ENCODE data around the gene PLCG1.

PLCG1 gene

GRCh38 chr20:41166201-41167117 is 29.1 kb downstream of the PLCG1 start:
- Histone ChIP-seq H3K9me3 (ENCODE audit: control insufficient read depth in 2 of 2, low read length in 2 of 2) (no peaks in the 10 kb centered on the region), H3K9ac (ENCODE audit: low read depth in 1 of 2, low read length in 2 of 2) (no peak overlapping the region), H3K27me3 (ENCODE audit: control insufficient read depth in 2 of 2, insufficient read depth in 2 of 2, low read length in 2 of 2) (no peaks in the 10 kb centered on the region), H3K4me1 (ENCODE audit: control insufficient read depth in 2 of 2, insufficient read depth in 2 of 2, low read length in 2 of 2) (no peaks in the 10 kb centered on the region), H3K27ac (ENCODE audit: low read depth in 2 of 2, low read length in 2 of 2) (no peak overlapping the region), H3K36me3 (ENCODE audit: control insufficient read depth in 2 of 2, insufficient read depth in 2 of 2, low read length in 2 of 2) (peaks cover 81 to 84% of the 10 kb centered on the region in 2 donors), H3K4me3 (ENCODE audit: low read length in 2 of 2) (no peak overlapping the region)

GRCh38 chr20:41167118-41167470 is 29.8 kb downstream of the PLCG1 start:
- no peaks in the 10 kb centered on the region for H3K4me1 ChIP-seq (ENCODE audit: control insufficient read depth in 2 of 2, insufficient read depth in 2 of 2, low read length in 2 of 2)
- no peaks in the 10 kb centered on the region for H3K9me3 ChIP-seq (ENCODE audit: control insufficient read depth in 2 of 2, low read length in 2 of 2)
- H3K36me3 ChIP-seq (ENCODE audit: control insufficient read depth in 2 of 2, insufficient read depth in 2 of 2, low read length in 2 of 2) = peaks cover 84 to 90% of the 10 kb centered on the region in 2 donors
- no peak overlapping the region for H3K9ac ChIP-seq (ENCODE audit: low read depth in 1 of 2, low read length in 2 of 2)
- no peaks in the 10 kb centered on the region for H3K27me3 ChIP-seq (ENCODE audit: control insufficient read depth in 2 of 2, insufficient read depth in 2 of 2, low read length in 2 of 2)
- no peak overlapping the region for H3K27ac ChIP-seq (ENCODE audit: low read depth in 2 of 2, low read length in 2 of 2)
- no peak overlapping the region for H3K4me3 ChIP-seq (ENCODE audit: low read length in 2 of 2)

DNA sequence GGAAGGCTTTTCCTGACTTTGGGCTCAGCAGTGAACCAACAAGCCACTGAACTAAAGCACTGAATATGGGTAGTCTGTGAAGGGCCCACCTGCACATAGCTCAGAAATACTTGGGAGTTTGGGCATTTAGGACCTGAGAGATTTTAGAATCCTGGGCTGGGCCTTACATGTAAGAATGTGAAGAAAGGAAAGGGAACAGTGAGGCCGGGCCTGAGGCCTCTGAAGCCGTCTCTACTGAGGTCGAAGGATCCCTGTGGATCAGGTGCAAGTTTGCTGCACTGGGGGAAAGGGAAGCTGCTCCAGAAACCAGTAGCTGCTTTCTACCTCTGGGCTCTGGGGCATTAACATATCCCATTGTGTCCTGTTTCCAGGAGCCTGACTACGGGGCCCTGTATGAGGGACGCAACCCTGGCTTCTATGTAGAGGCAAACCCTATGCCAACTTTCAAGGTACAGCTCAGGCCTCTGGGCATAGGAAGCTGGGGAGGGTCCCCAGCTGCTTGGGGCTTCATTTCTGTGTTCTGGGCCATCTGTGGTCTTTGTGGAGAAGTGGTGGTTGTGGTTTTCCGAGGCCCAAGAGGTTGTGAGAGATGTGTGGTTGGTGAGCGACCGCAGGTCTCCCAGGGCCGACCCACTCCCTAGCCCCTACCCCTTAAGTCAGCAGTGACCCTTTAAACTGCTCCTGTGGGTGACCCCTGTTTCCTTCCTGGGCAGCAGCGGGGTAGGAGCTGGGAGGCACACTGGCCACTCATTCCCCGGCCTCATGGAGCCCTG is 30.3 kb downstream of the PLCG1 start:
- Histone ChIP-seq H3K4me1 (ENCODE audit: control insufficient read depth in 2 of 2, insufficient read depth in 2 of 2, low read length in 2 of 2) (peaks cover 0 to 3% of the 10 kb centered on the region in 2 donors), H3K9ac (ENCODE audit: low read depth in 1 of 2, low read length in 2 of 2) (no peak overlapping the region), H3K36me3 (ENCODE audit: control insufficient read depth in 2 of 2, insufficient read depth in 2 of 2, low read length in 2 of 2) (peaks cover 86 to 91% of the 10 kb centered on the region in 2 donors), H3K4me3 (ENCODE audit: low read length in 2 of 2) (no peak overlapping the region), H3K9me3 (ENCODE audit: control insufficient read depth in 2 of 2, low read length in 2 of 2) (no peaks in the 10 kb centered on the region), H3K27me3 (ENCODE audit: control insufficient read depth in 2 of 2, insufficient read depth in 2 of 2, low read length in 2 of 2) (no peaks in the 10 kb centered on the region), H3K27ac (ENCODE audit: low read depth in 2 of 2, low read length in 2 of 2) (no peak overlapping the region)

- Histone ChIP-seq H3K4me1 (ENCODE audit: control insufficient read depth in 2 of 2, insufficient read depth in 2 of 2, low read length in 2 of 2) (peaks cover 0 to 4% of the 10 kb centered on the region in 2 donors), H3K4me3 (ENCODE audit: low read length in 2 of 2) (no peak overlapping the region), H3K27me3 (ENCODE audit: control insufficient read depth in 2 of 2, insufficient read depth in 2 of 2, low read length in 2 of 2) (no peaks in the 10 kb centered on the region), H3K36me3 (ENCODE audit: control insufficient read depth in 2 of 2, insufficient read depth in 2 of 2, low read length in 2 of 2) (peaks cover 81 to 87% of the 10 kb centered on the region in 2 donors), H3K9ac (ENCODE audit: low read depth in 1 of 2, low read length in 2 of 2) (no peak overlapping the region), H3K9me3 (ENCODE audit: control insufficient read depth in 2 of 2, low read length in 2 of 2) (no peaks in the 10 kb centered on the region), H3K27ac (ENCODE audit: low read depth in 2 of 2, low read length in 2 of 2) (no peak overlapping the region)
Measured at GRCh38 chr20:41168281-41169161, 31.2 kb downstream of the PLCG1 start.

DNA sequence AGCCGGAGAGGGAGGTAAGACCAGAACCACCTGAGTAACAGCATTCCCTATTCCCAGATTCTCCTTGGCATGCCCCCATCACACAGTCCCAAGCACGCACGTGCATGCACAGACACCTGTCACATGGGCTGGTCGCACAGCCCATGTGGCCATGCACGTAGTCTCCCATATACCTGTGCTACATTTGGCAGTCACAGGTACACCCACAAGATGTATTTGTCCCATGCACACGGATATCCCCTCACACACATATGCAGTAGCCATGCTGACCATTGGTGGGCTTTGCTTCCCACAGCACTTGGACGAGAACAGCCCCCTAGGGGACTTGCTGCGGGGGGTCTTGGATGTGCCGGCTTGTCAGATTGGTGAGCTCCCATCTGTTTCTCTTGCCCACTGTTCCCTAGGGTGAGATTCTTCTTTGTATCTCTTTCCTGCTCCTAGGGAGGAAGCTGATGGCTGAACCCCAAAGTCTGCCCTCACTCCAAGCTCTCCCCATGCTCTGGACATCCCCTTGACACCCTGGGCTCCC is 31.9 kb downstream of the PLCG1 start:
- H3K4me3 ChIP-seq (ENCODE audit: low read length in 2 of 2) = no peak overlapping the region
- H3K9ac ChIP-seq (ENCODE audit: low read depth in 1 of 2, low read length in 2 of 2) = no peak overlapping the region
- no peak overlapping the region for H3K27ac ChIP-seq (ENCODE audit: low read depth in 2 of 2, low read length in 2 of 2)
- H3K9me3 ChIP-seq (ENCODE audit: control insufficient read depth in 2 of 2, low read length in 2 of 2) = no peaks in the 10 kb centered on the region
- H3K27me3 ChIP-seq (ENCODE audit: control insufficient read depth in 2 of 2, insufficient read depth in 2 of 2, low read length in 2 of 2) = no peaks in the 10 kb centered on the region
- peaks cover 81 to 87% of the 10 kb centered on the region in 2 donors for H3K36me3 ChIP-seq (ENCODE audit: control insufficient read depth in 2 of 2, insufficient read depth in 2 of 2, low read length in 2 of 2)
- peaks cover 0 to 4% of the 10 kb centered on the region in 2 donors for H3K4me1 ChIP-seq (ENCODE audit: control insufficient read depth in 2 of 2, insufficient read depth in 2 of 2, low read length in 2 of 2)

GRCh38 chr20:41169791-41170351 is 32.5 kb downstream of the PLCG1 start:
- H3K4me1 ChIP-seq (ENCODE audit: control insufficient read depth in 2 of 2, insufficient read depth in 2 of 2, low read length in 2 of 2) = peaks cover 0 to 4% of the 10 kb centered on the region in 2 donors
- H3K4me3 ChIP-seq (ENCODE audit: low read length in 2 of 2) = no peak overlapping the region
- no peaks in the 10 kb centered on the region for H3K27me3 ChIP-seq (ENCODE audit: control insufficient read depth in 2 of 2, insufficient read depth in 2 of 2, low read length in 2 of 2)
- H3K27ac ChIP-seq (ENCODE audit: low read depth in 2 of 2, low read length in 2 of 2) = no peak overlapping the region
- peaks cover 82 to 87% of the 10 kb centered on the region in 2 donors for H3K36me3 ChIP-seq (ENCODE audit: control insufficient read depth in 2 of 2, insufficient read depth in 2 of 2, low read length in 2 of 2)
- no peak overlapping the region for H3K9ac ChIP-seq (ENCODE audit: low read depth in 1 of 2, low read length in 2 of 2)
- H3K9me3 ChIP-seq (ENCODE audit: control insufficient read depth in 2 of 2, low read length in 2 of 2) = no peaks in the 10 kb centered on the region

DNA sequence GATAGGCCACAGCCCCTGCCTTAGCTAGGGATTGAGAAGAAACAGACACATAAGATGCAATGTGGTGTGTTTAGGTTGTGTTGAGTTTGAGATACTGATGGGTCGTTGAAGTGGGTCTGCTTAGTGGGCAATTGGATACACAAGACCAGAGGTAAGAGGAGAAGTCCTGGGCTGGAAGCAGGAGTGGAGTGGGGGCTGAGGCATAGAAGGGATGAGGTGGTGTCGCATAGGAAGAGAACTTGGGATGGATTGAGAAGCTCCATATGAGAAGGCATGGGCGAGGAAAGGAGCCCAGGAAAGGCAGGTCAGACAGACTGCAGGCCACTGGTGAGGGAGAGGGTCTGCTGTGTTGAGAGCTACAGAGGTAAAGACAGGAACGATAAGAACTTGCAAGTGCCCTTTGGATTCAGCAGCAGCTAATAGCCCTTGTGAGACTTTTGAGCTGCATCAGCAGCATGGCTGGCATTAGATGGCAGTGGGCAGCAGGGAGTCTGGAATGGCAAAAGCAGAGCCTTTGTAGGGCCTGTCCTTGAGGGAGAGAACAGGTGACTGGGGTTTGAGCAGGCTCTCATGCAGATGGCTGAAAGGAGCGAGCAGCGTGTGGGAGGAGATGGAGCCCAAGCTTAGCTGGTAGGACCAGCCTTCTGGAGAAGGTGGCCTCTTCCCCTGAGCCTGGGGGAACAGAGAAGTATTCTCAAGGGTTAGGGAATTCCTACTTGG is 33.2 kb downstream of the PLCG1 start:
- peaks cover 0 to 4% of the 10 kb centered on the region in 2 donors for H3K4me1 ChIP-seq (ENCODE audit: control insufficient read depth in 2 of 2, insufficient read depth in 2 of 2, low read length in 2 of 2)
- H3K36me3 ChIP-seq (ENCODE audit: control insufficient read depth in 2 of 2, insufficient read depth in 2 of 2, low read length in 2 of 2) = peaks cover 80 to 82% of the 10 kb centered on the region in 2 donors
- H3K27ac ChIP-seq (ENCODE audit: low read depth in 2 of 2, low read length in 2 of 2) = no peak overlapping the region
- H3K27me3 ChIP-seq (ENCODE audit: control insufficient read depth in 2 of 2, insufficient read depth in 2 of 2, low read length in 2 of 2) = no peaks in the 10 kb centered on the region
- H3K9me3 ChIP-seq (ENCODE audit: control insufficient read depth in 2 of 2, low read length in 2 of 2) = no peaks in the 10 kb centered on the region
- H3K9ac ChIP-seq (ENCODE audit: low read depth in 1 of 2, low read length in 2 of 2) = no peak overlapping the region
- H3K4me3 ChIP-seq (ENCODE audit: low read length in 2 of 2) = no peak overlapping the region

GRCh38 chr20:41171736-41172295 is 34.5 kb downstream of the PLCG1 start:
- H3K4me1 ChIP-seq (ENCODE audit: control insufficient read depth in 2 of 2, insufficient read depth in 2 of 2, low read length in 2 of 2) = peaks cover 0 to 4% of the 10 kb centered on the region in 2 donors
- H3K4me3 ChIP-seq (ENCODE audit: low read length in 2 of 2) = no peak overlapping the region
- H3K36me3 ChIP-seq (ENCODE audit: control insufficient read depth in 2 of 2, insufficient read depth in 2 of 2, low read length in 2 of 2) = peaks cover 67 to 73% of the 10 kb centered on the region in 2 donors
- no peaks in the 10 kb centered on the region for H3K27me3 ChIP-seq (ENCODE audit: control insufficient read depth in 2 of 2, insufficient read depth in 2 of 2, low read length in 2 of 2)
- H3K9me3 ChIP-seq (ENCODE audit: control insufficient read depth in 2 of 2, low read length in 2 of 2) = no peaks in the 10 kb centered on the region
- no peak overlapping the region for H3K9ac ChIP-seq (ENCODE audit: low read depth in 1 of 2, low read length in 2 of 2)
- H3K27ac ChIP-seq (ENCODE audit: low read depth in 2 of 2, low read length in 2 of 2) = no peak overlapping the region
